ENCODE measurements around the gene PCBP2.
"Not testable (repeated sequence)": the region's sequence is repeated elsewhere in the genome, so short reads cannot be mapped to it uniquely, and the experiment has no call there.

Gene PCBP2

DNA sequence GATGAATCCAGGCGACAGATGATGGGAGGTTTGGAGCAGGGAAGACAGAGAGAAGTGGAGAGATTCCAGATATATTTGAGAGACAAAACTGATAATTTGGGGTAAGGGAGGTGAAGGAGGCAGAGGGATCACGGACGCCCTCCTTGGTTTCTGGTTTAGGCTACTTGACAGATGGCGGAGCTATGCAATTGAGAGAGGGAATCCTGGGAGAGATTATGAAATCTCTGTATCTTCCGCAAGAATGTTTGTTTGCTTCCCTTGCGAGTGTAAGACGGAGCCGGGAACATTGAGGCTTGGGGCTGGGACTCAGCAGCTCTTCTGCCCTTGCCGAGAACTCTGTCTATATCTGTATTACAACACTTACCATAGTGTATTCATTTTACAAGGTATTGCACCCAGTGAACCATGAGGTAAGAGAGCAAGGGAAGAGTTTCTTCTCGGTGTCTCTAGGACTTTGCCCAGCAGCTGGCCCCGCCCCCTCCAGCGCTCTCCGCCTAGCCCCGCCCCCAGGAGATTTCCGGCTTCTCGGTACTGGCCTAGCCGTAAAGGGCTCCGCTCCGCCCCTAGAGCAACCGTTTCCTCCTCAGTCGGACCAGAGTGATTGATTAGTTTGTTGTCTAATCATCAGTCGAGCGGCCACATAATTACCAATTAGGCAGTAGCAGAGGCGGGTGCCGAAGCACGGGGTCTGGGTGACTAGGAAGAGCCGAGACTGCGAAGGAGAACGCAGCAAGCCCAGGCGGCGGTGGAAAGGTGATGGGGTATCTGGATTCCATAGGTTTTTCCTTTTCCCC, 10.7 kb upstream of the PCBP2 start, which contains the start of gene PRR13:
PRR13 (plus strand) TSS at position 695 of the 794 bp plus-strand sequence. CDS start 981 bp downstream, outside the sequence.
- peak; percentile 71 for DNase-seq

DNA sequence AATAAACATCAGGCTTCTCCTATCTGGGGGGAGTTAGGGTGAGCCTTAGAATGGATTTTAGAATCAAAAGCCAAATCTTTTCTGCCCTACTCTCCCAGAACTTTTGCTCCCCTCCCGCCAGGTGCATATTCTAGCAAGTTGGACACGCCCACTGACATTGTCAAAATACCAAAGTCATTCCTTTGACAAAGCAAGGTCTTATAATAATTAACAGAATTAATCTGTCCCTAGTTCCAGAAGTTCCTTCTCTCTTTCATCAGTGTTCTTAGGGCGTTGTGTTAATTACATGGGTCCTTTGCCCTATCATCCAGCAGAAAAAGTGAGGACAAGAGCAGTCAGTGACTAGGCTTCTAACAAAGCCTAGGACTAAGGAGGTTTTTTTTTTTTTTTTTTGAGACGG, 7.9 kb upstream of the PCBP2 start:
- DNase-seq: no peak

- not testable (repeated sequence) for DNase-seq
Measured at GRCh38 chr12:53444593-53445325, 7.1 kb upstream of the PCBP2 start.

GRCh38 chr12:53450936-53451335, 966 bp upstream of the PCBP2 start:
- no peak for DNase-seq

- no peak for DNase-seq
Measured at GRCh38 chr12:53452159-53453077, 516 bp downstream of the PCBP2 start.

GRCh38 chr12:53453953-53454640, 2.2 kb downstream of the PCBP2 start:
- DNase-seq: no peak

GRCh38 chr12:53454707-53455106, 2.8 kb downstream of the PCBP2 start:
- no peak for DNase-seq

DNA sequence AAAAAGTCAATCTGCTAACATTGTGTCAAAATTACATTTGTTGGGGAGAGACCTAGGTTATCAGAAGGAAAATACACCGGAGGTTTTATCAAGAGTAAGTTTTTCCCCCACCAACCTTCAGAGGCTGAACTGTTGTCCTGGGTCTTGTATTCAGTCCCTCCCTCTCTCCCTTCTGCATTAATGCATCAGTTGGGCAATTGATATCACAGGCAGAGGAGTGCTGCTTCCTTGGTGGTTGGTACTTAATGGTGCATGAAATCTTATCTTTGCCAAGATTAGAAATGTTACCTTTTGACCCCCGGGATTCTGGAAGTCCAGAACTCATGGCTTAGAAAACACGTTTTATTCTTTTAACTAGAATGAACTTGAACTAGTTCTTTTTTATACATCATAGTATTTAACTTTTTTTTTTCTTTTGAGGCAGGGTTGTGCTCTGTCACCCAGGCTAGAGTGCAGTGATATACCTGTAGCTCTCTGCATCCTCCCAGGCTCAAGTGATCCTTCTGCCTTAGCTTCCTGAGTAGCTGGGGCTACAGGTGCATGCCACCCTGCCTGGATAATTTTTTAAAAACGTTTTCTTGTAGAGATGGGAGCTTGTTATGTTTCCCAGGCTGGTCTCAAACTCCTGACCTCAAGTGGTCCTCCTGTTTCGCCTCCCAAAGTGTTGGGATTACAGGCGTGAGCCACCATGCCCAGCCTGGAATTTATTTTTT, 4.9 kb downstream of the PCBP2 start:
- DNase-seq: no peak

GRCh38 chr12:53459097-53459496, 7.2 kb downstream of the PCBP2 start:
- DNase-seq: no peak

GRCh38 chr12:53461059-53461458, 9.2 kb downstream of the PCBP2 start:
- DNase-seq: no peak

DNA sequence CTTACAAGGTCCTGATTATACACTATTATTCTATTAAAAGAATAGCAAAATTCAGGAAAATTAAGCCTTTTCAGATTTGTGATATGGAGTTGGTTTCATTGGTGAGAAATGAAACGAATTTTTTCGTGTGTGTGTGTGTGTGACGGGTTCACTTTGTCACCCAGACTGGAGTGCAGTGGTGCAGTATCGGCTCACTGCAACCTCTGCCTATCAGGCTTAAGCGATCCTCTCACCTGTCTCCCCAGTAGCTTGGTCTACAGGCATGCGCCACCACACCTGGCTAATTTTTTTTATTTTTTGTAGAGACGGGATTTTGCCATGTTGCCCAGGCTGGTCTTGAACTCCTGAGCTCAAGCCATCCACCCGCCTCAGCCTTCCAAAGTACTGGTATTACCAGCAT, 9.7 kb downstream of the PCBP2 start:
- no peak for DNase-seq

DNA sequence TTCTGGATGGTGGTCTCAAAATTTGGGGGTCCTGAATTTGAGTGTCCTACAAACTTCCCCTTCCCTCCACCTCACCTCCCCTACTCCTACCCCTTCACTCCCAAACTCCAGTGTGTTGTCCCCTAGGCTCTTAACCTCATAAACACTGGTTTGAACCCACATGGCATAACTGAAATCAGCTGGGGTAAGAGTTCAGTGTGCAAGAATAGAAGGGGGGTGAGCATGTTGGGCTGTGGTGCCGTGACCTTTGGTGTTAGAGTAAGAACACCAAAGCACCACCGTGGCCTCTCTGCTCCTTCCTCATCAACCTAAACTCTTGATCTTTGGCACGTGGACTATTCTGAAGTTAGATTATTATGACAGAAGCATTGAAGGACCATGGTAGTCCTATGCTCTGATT, 11.0 kb downstream of the PCBP2 start:
- DNase-seq: no peak

DNA sequence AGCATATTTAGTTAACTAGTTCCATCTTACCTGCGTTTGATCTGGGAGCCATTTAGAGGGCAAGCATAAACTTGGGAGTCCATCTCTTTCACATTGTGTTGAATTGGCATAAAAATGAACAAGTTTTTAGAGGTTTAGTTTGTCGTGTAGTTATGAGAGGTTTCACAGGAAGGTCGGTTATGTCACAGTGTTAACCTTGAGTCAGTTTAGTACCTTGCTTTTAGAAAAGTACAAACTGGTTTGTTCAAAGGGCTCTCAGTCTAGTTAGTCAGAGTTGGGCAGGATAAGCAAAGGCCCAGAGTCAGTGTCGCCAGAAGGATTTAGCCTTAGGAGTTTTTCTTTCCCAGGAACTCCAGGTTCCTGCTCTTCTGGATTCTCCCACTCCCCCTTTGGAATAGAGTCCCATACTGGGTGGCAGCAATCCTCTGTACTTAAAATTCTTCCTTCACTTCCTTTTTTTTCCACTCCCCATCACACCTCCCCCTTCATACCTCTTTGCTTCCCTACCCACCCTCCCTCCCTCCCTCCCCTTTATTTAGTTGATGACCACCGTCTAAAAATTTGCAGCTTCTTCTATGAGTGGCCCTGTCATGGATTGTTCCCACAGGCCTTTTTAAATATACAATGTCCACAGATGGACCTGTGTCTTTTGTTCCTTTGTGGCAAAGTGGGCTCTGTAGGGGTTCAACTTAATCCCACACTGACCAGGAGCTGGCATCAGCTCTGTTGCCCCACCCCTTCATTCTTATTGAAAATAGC, 12.1 kb downstream of the PCBP2 start:
- no peak for DNase-seq

- DNase-seq: no peak
Measured at GRCh38 chr12:53464685-53465418, 12.9 kb downstream of the PCBP2 start.

GRCh38 chr12:53465679-53466078, 13.8 kb downstream of the PCBP2 start:
- DNase-seq: no peak

GRCh38 chr12:53466640-53467039, 14.7 kb downstream of the PCBP2 start:
- DNase-seq: no peak

- DNase-seq: no peak
Measured at GRCh38 chr12:53467082-53467481, 15.2 kb downstream of the PCBP2 start.

- DNase-seq: no peak
Measured at GRCh38 chr12:53467880-53468279, 16.0 kb downstream of the PCBP2 start.

DNA sequence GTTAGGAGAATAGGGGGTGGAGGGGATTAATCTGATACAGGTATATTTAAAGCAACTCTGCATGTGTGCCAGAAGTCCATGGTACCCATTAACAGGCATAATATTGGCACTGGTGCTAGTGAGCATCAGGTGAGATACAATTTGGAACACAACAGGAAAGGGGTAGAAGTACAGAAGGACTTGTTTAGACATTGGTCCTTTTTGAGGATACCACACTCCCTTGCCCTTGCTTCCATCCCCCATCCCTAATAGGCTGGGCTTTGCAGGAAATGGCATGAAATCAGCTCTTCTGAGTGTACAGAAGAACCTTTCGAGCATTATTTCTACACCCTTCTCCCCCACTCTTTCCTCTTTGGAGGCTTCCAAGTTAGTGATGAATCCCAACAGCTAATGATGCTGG, 16.4 kb downstream of the PCBP2 start:
- DNase-seq: no peak

DNA sequence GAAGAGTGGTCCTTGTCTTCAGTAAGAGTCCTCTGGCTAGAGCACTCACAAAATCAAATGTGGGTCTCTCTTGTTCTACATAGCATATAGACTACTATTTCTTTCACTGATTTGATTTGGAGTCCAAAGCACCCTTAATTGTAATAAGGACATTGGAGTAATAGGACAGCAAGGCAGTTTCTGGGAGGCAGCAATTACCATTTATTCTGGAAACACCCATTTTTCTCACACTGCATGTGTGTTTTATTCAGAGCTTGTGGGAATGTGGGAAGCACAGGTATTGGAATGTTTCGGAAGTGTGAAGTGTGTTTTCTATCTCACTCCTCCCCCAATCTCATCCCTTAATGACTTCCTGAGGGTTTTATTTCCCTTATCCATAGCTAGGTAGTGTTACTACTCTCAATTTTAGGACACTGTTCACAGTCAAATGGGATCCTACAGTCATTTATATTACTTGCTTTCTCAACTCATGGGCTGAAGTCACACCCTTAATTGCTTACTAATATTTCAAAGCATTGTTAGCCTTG, 20.2 kb downstream of the PCBP2 start:
- no peak for DNase-seq
